ENCODE results near the gene GH1.
"Not testable (repeated sequence)": the region's sequence is repeated elsewhere in the genome, so short reads cannot be mapped to it uniquely, and the experiment has no call there.

The GH1 gene

GRCh38 chr17:63925615-63926014, 7.0 kb upstream of the GH1 start:
- DNase-seq (ENCODE audit: low read depth in 2 of 2), result no peak
- no peak overlapping the region for H3K4me3 ChIP-seq (replicated peaks in 1 of 2; ENCODE audit: low read depth in 2 of 2, low read length in 2 of 2)
- no peak for TF ChIP-seq CTCF (IDR thresholded peaks at IDR 0.05; ENCODE audit: low read depth, low read length)

GRCh38 chr17:63922402-63922801, 3.8 kb upstream of the GH1 start:
- DNase-seq (ENCODE audit: low read depth in 2 of 2); H3K4me3 ChIP-seq (replicated peaks in 1 of 2; ENCODE audit: low read depth in 2 of 2, low read length in 2 of 2): not testable (repeated sequence)

DNA sequence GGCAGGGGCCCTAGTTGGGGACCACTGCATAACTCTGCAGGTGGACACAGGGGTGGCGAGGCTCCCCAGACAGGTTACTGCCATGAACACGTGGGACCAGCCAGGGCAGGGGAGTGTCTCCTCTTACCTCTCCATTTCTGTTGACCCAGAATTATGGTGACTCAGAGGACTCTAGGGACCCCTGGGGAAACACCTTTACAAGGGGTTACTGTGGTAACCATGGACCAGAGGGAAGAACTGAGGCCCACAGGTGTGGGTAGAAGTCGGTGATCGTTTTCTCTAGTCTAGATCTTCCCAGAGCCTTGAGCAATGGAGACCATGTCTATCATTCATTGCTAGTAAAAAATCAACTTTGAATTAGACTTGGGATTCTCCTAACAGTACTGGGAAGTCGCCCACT, 2.1 kb upstream of the GH1 start:
- DNase-seq (ENCODE audit: low read depth in 2 of 2), result not testable (repeated sequence)

DNA sequence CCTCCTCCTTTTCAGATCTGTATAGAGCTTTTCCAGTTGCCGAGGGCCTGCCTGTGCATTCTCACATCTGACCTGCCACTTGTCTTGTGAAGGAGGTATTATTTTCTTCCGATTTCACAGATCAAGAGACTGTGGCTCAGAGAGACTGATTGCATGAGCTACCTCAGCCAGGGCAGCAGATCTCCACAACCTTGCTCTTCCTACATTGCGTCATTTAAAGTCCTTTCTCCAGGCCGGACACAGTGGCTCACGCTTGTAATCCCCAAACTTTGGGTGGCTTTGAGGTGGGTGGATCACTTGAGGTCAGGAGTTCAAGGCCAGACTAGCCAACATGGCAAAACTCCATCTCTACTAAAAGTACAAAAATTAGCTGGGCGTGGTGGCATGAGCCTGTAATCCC, 1.4 kb upstream of the GH1 start:
- not testable (repeated sequence) for H3K4me3 ChIP-seq (replicated peaks in 1 of 2; ENCODE audit: low read depth in 2 of 2, low read length in 2 of 2); DNase-seq (ENCODE audit: low read depth in 2 of 2)

More for the DNA sequence above, 2.1 kb upstream of the GH1 start:
- H3K4me3 ChIP-seq (replicated peaks in 1 of 2; ENCODE audit: low read depth in 2 of 2, low read length in 2 of 2), result not testable (repeated sequence)

GRCh38 chr17:63919311-63919723, 678 bp upstream of the GH1 start:
- no peak overlapping the region for H3K4me3 ChIP-seq (replicated peaks in 1 of 2; ENCODE audit: low read depth in 2 of 2, low read length in 2 of 2)
- peak; percentile 69 to 76 for DNase-seq (ENCODE audit: low read depth in 2 of 2)
- peak; percentile 94 for TF ChIP-seq CTCF (IDR thresholded peaks at IDR 0.05; ENCODE audit: low read depth, low read length)

- TF ChIP-seq CTCF (IDR thresholded peaks at IDR 0.05; ENCODE audit: low read depth, low read length), result peak; percentile 6
- H3K4me3 ChIP-seq (replicated peaks in 1 of 2; ENCODE audit: low read depth in 2 of 2, low read length in 2 of 2), result no peak overlapping the region
- DNase-seq (ENCODE audit: low read depth in 2 of 2), result peak in 1 of 2 donors; percentile 13
Measured at GRCh38 chr17:63918305-63918704, 334 bp downstream of the GH1 start.

- H3K4me3 ChIP-seq (replicated peaks in 1 of 2; ENCODE audit: low read depth in 2 of 2, low read length in 2 of 2), result no peak overlapping the region
- DNase-seq (ENCODE audit: low read depth in 2 of 2), result no peak
- no peak for TF ChIP-seq CTCF (IDR thresholded peaks at IDR 0.05; ENCODE audit: low read depth, low read length)
Measured at GRCh38 chr17:63917646-63918045, 993 bp downstream of the GH1 start.

DNA sequence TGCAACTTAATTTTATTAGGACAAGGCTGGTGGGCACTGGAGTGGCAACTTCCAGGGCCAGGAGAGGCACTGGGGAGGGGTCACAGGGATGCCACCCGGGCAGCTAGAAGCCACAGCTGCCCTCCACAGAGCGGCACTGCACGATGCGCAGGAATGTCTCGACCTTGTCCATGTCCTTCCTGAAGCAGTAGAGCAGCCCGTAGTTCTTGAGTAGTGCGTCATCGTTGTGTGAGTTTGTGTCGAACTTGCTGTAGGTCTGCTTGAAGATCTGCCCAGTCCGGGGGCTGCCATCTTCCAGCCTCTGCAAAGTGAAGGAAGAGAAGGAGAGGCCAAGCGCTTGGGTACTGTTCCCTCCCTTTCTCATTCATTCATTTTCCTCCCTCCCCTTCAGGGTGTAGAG, 1.4 kb downstream of the GH1 start:
- not testable (repeated sequence) for DNase-seq (ENCODE audit: low read depth in 2 of 2); H3K4me3 ChIP-seq (replicated peaks in 1 of 2; ENCODE audit: low read depth in 2 of 2, low read length in 2 of 2)

GRCh38 chr17:63916566-63917185, 2.0 kb downstream of the GH1 start:
- no peak overlapping the region for H3K4me3 ChIP-seq (replicated peaks in 1 of 2; ENCODE audit: low read depth in 2 of 2, low read length in 2 of 2)
- DNase-seq (ENCODE audit: low read depth in 2 of 2), result no peak
- TF ChIP-seq CTCF (IDR thresholded peaks at IDR 0.05; ENCODE audit: low read depth, low read length), result no peak

- H3K4me3 ChIP-seq (replicated peaks in 1 of 2; ENCODE audit: low read depth in 2 of 2, low read length in 2 of 2); DNase-seq (ENCODE audit: low read depth in 2 of 2): not testable (repeated sequence)
Measured at GRCh38 chr17:63915753-63916152, 2.9 kb downstream of the GH1 start.
